NCI-H146 treated with DMSO at 0.1 percent for 48 hours (cell line): ENCODE data around the gene IL12RB1.
"Not testable (repeated sequence)": the region's sequence is repeated elsewhere in the genome, so short reads cannot be mapped to it uniquely, and the experiment has no call there.

Experiments
- DNase-seq: peaks from one replicate; lab custom pipeline; 2025; ENCODE audit not compliant: unreplicated experiment; lab: John Stamatoyannopoulos, UW

The IL12RB1 gene

DNA sequence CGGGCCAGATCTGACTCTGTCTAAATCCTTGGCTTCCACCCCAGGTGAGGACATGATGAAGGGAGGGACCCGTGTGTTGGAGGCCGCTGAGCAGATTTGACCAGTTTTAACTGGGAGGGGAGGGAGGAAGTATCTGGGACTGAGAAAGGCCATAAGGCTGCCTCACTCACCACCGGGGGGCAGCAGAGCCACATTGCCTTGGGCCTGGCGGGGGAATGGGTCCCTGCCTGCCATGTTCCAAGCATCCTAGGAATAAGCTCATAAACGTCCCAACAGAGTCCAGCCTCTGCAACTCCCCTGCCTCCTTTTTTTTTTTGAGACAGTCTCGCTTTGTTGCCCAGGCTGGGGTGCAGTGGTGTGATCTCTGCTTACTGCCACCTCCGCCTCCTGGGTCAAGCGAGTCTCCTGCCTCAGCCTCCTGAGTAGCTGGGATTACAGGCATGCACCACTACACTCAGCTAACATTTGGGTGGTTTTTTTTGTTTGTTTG, 26.3 kb upstream of the IL12RB1 start:
- DNase-seq: peak; percentile 58

DNA sequence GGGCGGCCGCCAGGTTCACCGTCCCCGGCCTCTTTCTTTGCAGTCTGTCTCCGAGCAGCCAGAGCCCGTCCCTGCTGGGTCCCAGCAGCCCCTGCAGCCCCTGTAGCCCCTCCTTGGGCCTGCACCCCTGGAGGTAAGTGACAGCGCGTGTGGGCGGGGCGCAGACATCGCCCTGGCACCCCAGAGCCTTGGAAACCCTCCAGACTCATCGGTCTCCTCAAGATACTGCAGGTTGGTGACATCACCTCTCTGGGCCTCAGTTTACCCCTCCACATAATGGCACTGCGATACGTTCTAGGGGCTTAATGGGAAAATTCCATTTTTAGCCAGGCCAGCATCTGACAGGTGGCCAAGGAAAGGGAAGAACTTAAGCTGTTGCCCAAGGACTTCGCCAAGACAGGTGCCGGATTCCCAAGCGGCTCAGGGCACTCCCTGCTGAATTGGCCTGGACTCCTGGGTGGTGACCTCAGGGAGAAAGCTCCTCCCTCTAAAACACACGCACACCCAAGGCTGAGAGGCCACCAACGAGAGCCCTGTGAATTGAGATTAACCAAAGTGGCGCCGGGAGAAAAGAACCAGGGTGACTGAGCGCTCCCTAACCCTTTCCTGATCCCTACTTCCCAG, 24.0 kb upstream of the IL12RB1 start:
- no peak for DNase-seq

DNA sequence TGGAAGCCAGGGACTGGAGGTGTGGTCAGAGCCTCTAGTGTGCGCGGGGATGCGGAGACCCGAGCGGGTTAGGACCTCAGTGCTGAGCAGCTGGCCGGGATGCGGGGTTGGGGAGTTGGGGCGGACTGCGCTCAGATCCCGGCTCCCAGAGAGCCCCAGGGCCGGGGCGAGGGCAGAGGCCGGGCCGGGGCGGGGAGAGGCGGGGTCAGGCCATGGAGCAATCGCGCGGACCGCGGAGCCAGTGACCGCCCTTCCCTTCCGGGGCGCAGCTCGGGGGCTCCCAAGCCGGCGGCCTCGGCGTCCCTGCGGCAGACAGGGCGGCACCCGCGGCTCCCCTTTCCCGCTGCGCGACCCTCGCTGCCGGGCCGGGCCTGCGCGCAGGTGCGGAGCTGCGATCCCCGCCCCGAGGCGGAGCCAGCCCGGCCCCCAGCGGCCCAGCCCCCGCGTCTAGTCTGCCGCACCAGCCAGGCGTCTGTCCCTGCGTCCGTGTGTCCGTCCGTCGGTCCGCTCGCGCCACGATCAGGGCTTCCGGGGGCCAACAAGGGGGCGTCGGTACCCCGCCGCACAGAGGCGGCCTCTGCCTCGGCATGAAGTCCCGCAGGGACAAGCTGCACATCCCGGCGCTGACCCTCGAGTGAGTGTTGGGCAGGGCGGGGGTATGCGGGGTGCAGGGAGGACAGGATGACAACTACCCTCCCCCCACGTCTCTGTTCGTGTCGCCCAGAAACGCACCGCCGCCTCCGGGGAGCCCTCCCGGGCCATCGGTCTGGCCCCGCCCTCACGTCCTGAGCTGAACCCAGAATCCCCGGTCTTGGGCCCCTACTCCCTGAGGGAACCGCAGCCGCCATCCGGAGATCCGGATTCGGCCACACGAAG, 23.2 kb upstream of the IL12RB1 start:
- DNase-seq: no peak

DNA sequence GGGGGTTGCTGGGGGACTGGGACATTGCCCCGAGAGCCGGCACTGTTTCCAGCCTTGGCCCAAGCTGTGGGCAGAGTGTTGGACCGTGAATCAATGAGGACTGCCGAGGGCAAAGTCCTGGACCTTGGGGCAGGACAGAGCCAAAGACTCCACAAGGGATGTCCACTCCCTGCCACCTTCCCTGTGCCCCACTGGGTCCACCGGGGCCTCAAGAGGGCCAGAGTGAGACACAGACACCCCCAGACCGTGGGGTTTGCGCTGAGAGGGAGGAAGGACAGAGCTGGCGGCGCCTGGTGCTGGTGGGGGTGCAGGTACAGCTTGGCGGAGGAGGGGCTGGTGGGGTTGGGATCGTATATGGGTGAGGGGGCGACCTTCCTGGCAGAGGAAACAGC, 22.6 kb upstream of the IL12RB1 start:
- no peak for DNase-seq

DNA sequence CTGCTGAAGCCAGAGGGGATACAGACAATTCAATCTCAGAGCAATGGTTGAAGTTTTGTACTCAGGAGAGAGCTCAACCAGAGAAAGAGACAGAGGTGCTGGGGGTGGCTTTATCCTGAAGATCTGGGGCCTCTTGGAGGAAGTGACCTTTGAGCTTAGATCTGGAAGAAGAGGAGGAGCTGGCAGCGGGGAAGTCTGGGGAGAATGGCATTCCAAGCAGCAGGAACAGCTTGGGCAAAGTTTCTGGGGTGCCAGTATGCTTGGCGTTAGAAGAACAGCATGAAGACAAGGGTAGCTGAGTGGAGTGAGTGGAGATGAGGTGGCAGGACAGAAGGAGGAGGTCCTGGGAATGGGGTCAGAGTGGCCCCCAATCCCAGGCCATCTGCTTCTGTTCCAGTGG, 22.2 kb upstream of the IL12RB1 start:
- DNase-seq: no peak

DNA sequence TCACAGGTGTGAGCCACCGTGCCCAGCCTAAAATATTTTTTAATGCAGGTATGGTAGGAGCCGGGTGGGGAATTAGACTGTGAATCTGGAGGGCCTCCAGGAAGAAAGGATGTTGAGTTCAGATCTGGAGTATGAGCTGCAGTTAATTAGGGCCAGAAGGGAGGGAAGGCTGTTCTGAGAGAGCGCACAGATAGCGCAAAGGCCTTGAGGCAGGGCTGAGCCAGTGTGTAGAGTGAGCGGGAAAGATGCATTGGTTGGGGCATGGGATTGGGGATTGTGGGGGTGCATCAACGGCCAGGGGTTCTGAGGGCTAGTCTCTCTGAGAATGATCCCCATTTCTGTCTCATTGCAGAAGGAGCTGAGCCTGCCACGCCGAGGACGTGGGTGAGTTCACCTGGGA, 20.5 kb upstream of the IL12RB1 start:
- DNase-seq: no peak

DNA sequence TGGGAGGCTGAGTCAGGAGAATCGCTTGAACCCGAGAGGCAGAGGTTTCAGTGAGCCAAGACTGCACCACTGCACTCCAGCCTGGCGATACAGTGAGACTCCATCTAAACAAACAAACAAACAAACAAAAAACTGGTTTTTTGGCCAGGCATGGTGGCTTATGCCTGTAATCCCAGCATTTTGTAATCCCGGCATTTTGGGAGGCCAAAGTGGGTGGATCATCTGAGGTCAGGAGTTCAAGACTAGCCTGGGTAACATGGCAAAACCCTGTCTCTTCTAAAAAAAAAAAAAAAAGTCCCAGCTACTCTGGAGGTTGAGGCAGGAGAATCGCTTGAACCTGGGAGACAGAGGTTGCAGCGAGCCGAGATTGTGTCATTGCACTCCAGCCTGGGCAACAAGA, 18.5 kb upstream of the IL12RB1 start:
- not testable (repeated sequence) for DNase-seq

DNA sequence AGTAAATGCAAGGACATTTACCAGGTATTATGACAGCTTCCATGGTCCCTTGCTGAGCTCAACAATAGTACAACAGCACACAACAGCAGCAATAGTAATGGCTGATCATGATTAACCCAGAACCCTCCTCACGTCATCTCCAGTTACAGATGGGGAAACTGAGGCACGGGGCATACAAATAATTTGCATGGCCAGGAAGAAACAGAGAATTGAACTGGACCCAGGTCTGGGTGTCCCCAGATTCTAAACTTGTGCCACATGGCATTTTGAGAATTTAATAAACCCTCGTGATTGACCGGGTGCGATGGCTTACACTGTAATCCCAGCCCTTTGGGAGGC, 18.0 kb upstream of the IL12RB1 start:
- DNase-seq: no peak

DNA sequence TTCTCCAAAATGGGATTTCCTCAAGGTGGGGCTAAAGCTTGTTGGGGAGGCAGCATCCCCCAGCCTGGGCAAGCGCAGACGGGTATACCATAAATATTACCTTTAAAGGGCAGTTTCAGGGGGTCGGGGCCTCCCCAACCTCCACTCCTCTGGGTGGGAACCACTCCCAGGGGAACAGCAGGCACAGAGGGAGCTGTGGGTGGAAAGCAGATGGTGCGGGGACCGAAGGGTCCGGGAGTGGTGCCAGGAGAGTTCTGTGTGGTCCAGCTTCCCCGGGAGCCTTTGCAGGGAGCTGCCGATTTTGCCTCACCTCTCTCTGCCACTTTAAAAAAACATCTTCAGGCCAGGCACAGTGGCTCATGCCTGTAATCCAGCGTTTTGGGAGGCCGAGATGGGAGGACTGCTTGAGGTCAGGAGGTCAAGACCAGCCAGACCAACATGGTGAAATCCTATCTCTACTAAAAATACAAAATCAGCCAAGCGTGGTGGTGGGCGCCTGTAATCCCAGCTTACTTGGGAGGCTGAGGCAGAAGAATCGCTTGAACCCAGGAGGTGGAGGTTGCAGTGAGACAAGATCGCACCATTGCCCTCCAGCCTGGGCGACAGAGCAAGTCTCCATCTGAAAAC, 16.3 kb upstream of the IL12RB1 start:
- DNase-seq: no peak

DNA sequence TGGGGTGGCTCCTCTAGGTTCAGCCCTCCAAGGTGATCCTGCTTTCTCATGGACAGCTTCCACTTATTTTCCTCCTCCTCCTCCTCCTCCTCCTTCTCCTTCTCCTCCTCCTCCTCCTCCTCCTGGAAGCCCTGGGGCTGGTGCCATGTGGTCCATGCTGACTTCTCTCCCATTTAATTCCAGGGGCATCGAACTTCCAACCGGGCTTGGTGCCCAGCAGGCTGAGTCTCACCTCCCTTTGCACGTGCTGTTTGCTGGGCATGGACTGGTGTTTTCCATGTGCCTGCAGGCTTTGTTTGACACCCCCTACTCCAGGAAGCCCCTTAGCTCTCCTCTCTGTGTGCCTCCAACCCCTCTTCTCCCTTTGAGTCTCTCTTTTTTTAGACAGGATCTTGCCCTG, 14.5 kb upstream of the IL12RB1 start:
- DNase-seq: no peak

DNA sequence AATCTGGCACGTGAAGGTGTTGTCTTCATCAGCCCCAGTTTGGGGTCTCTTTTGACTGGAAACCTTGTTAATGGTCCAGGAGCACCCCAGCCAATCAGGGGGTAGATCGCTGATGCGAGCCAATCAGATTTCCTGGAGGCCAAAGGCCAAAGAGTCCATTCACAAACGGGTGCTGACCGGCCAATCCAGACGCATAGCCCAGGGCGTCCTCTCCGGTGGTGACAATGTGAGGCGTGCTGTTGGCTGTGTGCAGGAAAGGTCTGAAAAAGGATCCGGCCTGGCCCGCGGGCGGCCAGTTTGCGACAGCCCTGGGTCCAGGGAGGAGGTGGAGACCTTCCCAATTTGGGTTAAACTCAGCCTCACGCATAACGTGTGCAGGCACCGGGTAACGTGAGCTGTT, 14.0 kb upstream of the IL12RB1 start:
- DNase-seq: peak; percentile 13

DNA sequence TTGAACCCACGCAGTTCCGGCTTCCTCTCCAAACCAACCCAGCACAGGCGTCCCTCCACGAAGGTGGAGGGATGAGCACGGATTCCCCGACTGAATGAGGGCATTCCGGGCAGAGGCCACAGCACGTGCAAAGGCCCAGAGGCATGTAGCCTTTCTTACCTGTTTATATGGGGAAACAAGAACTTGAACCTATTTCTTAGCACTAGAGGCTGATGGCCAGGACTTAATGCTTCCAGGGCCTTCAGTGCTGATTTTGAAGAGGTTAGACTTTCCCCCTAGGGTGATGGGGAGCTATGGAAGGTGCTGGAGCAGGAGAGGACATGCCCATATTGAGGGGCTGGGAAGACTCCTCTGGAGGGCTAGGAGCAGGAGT, 12.9 kb upstream of the IL12RB1 start:
- DNase-seq: no peak

DNA sequence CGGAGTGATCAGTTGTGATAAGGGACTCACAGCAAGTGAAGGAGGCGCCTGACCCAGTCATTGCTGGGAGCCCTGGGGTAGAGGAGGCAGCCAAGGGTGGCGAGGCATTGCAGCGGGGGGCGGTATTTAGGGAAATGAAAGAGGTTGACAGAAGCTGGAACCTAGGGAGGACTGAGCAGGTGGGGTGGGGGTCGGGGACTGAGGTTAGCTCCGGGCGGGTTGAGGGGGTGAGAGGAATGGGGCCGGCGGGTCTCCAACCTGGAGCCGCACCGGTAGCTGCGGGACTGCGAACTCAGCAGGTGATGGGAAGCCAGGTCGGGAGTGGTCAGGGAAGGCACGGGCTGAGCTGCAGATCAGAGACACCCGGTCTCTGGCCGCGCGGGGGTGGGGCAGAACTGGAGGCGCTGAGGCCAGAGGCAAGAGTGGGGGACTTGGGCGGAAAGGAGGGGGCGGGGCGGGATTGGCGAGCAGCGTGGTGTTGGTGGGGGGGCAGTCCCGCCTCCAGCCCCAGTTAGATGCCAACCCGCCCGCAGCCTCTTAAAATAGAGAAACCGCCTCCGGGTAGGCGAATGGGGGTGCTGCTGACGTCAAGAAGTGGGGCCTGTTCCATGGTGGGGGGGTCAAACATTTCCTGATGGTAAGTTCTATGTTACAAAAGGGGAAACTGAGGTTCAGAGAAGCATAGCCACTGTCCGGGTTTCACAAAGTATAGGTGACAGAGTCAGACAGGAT, 12.3 kb upstream of the IL12RB1 start:
- DNase-seq: no peak

DNA sequence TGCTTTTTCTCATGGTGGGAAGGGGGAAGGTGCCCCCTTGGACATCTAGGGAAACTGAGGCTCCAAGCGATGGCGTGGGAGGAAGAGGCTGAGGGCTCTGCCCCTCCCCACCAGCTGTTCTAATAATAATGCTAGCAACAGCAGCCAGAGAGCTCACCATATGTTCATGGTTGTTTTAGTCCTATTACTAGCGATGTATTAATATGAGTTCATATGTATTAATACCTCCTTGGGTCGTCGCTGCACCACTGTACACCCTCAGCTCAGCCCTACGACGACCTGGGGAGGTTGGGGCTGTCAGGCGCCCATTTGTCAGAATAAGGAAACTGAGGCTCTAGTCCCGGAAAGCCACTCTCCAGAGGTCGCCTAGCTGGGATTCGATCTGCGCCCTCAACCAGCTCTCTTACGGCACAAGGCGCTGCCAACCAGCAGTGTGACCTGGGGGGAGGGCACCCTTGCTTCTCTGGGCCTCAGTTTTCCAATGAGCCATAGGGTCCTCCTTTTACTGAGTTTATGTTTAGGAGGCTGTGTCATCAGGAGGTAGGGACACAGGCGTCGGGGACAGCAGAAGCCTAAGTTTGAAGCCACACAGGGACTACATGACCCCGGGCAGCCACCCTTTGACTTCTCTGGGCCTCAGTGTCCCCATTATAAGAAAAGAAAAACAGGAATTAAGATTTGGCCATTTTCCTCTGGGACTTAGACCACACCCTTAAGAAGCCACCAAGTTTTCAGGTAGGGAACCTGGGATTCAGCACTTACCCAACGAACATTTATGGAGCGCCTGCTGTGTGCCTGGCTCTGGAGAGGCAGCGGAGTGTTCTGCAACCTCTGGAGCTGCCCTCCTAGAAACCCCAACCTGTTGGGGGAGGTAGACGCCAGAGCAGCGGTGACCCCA, 11.5 kb upstream of the IL12RB1 start:
- no peak for DNase-seq

DNA sequence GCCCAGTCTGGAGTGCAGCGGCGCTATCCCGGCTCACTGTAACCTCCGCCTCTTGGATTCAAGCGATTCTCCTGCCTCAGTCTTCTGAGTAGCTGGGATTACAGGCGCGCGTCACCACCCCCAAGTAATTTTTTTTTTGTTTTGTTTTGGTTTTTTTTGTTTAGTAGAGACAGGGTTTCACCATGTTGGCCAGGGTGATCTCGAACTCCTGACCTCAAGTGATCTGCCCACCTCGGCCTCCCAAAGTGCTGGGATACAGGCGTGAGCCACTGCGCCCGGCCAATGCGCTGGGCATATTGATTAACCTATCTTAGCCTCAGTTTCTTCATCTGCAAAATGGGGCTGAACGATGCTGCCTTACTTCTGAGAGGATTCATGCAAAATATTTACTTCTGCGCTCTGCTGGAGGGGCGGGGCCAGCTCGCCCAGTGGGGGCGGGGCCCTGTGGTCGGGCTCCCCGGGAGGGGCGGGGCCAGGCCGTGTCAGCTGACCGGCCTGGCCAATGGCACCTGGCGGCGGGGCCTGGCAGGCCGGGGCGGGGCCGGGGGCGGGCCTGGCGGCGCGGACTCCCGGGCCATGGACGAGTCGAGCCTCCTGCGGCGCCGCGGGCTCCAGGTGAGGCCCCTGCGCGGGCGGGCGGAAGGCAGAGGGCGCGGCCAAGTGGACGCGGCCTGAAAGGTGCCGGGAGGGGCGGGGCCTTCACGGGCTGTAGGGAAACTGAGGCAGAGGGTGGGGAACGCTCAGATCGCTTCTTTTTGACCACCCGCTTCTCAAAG, 10.7 kb upstream of the IL12RB1 start, which contains the start of gene MAST3:
Gene MAST3, plus strand, starts transcription at position 562 of the 776 bp plus-strand sequence. Its CDS starts 15 bp downstream, at position 577.
- DNase-seq: no peak

DNA sequence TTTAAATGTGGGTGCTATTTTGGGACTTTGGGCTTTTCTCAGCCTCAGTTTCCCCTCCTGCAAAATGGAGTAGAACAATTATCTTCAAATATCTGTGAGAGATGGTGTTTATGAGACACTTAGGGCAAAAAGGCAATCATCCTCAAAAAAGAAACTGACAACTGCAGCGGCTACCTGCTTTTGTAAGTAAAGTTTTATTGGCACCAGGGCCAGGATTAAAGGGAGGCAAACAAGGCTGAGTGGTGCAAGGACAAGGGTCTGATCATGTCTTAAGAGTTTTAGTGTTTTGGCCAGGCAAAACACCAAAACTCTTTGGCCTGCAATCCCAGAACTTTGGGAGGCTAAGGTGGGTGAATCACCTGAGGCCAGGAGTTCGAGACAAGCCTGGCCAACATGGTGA, 9.5 kb upstream of the IL12RB1 start:
- DNase-seq: no peak

DNA sequence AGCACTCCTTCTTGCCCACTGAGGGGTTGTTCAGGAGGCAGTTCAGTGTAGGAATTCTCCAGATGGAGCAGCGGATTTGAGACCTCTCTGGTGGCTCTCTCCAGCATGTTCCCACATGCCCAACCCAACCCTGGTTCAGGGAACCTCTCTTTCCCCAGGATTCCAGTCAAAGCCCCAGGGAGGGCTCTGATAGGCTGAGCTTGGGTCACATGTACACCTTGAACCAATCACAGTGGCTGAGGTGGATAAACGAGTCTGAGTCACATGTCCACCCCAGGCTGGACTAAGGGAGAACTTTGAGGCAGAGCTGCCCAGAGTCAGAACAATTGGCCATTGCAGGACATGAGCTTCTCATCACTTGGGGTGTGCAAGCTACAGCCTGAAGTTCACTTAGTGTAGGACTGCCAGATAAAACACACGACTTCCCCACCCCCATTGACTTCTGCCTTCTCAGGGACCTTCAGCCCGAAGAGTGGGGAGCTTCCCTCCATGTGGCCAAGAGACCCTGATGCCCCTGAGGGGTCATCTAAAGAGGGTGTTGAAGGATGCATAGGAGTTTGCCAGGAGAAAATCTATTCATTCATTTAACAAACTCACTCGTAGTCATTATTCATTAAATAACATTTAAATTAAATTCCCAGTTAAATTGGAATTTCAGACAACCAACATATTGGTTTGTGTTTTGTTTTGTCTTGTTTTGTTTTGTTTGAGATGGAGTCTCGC, 6.9 kb upstream of the IL12RB1 start:
- DNase-seq: no peak

DNA sequence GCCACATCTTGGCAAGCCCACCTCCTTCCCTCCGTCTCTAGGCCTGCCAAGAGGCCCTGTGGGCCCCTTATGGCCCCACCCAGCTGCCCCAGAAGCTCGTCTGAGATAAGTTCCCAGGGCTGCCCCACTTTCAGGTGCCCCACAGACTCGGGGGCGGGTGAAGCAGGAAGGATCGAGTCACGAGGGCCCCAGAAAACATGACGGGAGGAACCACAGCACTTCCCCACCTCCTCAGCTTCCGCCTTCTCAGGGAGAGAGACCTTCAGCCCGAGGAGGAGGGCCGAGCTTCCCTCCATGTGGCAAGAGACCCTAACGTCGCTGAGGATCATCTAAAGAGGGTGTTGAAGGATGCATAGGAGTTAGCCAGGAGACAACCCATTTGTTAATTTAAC, 4.5 kb upstream of the IL12RB1 start:
- no peak for DNase-seq
